ENCODE measurements around the gene SLC6A3.

SLC6A3 gene

DNA sequence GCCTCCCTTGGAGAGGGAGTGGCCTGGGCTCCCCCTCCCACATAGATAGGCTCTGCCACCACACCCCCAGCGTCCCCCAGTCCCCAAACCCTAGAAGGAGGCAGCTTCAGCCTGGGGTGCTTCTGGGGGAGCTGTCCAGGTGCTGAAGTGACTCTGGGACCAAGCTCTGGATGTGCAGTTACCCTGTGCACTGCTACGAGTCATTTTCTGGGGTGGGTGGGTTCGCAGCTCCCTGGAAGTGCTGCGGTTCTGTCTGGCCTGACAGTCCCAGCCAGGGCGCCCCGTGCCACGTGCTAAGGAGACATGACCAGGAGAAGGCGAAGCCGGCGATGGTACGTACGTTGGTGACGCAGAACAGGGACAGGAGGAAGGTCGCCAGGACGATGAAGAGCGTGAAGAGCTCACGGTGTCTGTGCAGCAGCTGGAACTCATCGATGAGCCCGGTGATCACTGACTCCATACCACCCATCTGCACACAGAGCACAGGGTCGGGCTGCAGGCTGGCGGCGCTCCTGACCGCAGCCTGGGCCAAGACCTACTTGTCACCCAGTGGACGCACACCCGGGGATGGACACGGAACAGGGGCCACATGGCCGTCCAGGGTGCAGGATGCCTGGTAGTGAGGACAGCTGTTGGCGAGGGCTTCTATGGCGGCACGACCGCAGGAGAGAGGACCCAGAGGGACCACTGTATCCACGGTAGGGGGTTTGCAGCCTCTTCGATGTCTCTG, 35.7 kb downstream of the SLC6A3 start:
- Histone ChIP-seq H3K9ac (no peak overlapping the region), H3K79me2 (ENCODE audit: insufficient read depth, low read depth) (no peaks in the 10 kb centered on the region), H3K27me3 (ENCODE audit: insufficient read depth, low read depth) (peaks cover 79% of the 10 kb centered on the region), H3K36me3 (ENCODE audit: insufficient read depth) (no peaks in the 10 kb centered on the region), H2AFZ (ENCODE audit: low read depth) (no peak overlapping the region), H3K4me2 (no peak overlapping the region), H4K20me1 (ENCODE audit: insufficient read depth) (no peaks in the 10 kb centered on the region), H3K4me1 (ENCODE audit: low read depth, poor library complexity, severe bottlenecking) (no peaks in the 10 kb centered on the region), H3K4me3 (IDR thresholded peaks at IDR 0.05; ENCODE audit: insufficient read depth, low read depth, low read length) (no peak overlapping the region), H3K27ac (no peak overlapping the region)
- TF ChIP-seq, protein P1, sequence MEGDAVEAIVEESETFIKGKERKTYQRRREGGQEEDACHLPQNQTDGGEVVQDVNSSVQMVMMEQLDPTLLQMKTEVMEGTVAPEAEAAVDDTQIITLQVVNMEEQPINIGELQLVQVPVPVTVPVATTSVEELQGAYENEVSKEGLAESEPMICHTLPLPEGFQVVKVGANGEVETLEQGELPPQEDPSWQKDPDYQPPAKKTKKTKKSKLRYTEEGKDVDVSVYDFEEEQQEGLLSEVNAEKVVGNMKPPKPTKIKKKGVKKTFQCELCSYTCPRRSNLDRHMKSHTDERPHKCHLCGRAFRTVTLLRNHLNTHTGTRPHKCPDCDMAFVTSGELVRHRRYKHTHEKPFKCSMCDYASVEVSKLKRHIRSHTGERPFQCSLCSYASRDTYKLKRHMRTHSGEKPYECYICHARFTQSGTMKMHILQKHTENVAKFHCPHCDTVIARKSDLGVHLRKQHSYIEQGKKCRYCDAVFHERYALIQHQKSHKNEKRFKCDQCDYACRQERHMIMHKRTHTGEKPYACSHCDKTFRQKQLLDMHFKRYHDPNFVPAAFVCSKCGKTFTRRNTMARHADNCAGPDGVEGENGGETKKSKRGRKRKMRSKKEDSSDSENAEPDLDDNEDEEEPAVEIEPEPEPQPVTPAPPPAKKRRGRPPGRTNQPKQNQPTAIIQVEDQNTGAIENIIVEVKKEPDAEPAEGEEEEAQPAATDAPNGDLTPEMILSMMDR (conservative IDR thresholded peaks at IDR 0.05; ENCODE audit: low read depth, low read length) = no peak

DNA sequence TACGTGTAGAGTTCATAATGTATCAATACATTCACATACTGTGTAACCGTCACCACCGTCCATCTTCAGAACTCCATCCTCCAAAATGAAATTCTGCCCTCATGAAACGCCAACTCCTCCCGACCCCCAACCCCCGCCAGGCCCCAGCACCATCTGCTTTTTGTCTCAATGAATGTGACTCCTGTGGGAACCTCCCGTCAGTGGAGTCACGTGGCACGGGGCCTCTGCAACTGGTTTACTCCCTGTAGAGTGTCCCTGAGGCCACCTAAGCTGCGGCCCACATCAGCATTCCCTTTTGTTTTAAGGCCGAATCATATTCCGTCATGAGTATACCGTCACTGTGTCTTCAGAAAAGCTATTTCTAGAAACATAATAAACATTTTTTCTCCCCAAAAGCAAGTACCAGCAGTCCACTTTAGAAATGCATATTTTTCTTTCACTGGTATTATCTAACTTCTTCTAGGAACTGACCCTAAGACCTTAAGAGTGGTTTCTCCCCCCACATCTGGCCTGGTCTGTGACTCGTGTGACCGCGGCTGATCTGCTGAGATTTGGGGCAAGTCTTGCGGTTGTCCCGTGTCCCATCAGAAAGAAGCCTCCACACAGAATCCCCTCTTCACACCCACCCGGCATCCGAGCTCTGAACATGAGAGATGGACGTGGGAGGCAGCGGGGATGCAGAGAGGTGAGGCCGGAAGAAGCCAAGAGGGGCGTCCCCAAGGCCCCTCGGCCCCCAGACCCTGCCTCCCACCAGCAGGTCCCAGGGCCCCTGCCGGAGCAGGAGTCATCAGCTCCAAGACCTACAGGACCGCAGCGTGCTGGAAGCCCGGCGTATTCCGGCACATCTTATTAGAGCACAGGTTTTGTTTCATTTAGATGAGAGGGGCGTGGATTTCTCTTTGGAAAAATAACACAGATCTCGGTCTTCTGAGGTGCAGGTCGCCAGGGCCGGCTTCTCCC, 38.3 kb downstream of the SLC6A3 start:
- Histone ChIP-seq H3K4me1 (ENCODE audit: low read depth, poor library complexity, severe bottlenecking) (no peaks in the 10 kb centered on the region), H3K79me2 (ENCODE audit: insufficient read depth, low read depth) (no peaks in the 10 kb centered on the region), H4K20me1 (ENCODE audit: insufficient read depth) (no peaks in the 10 kb centered on the region), H3K9ac (no peak overlapping the region), H3K4me2 (no peak overlapping the region), H2AFZ (ENCODE audit: low read depth) (no peak overlapping the region), H3K27me3 (ENCODE audit: insufficient read depth, low read depth) (peaks cover 74% of the 10 kb centered on the region), H3K27ac (no peak overlapping the region), H3K36me3 (ENCODE audit: insufficient read depth) (no peaks in the 10 kb centered on the region), H3K4me3 (IDR thresholded peaks at IDR 0.05; ENCODE audit: insufficient read depth, low read depth, low read length) (no peak overlapping the region)
- TF ChIP-seq, protein P1 (conservative IDR thresholded peaks at IDR 0.05; ENCODE audit: low read depth, low read length) = no peak

DNA sequence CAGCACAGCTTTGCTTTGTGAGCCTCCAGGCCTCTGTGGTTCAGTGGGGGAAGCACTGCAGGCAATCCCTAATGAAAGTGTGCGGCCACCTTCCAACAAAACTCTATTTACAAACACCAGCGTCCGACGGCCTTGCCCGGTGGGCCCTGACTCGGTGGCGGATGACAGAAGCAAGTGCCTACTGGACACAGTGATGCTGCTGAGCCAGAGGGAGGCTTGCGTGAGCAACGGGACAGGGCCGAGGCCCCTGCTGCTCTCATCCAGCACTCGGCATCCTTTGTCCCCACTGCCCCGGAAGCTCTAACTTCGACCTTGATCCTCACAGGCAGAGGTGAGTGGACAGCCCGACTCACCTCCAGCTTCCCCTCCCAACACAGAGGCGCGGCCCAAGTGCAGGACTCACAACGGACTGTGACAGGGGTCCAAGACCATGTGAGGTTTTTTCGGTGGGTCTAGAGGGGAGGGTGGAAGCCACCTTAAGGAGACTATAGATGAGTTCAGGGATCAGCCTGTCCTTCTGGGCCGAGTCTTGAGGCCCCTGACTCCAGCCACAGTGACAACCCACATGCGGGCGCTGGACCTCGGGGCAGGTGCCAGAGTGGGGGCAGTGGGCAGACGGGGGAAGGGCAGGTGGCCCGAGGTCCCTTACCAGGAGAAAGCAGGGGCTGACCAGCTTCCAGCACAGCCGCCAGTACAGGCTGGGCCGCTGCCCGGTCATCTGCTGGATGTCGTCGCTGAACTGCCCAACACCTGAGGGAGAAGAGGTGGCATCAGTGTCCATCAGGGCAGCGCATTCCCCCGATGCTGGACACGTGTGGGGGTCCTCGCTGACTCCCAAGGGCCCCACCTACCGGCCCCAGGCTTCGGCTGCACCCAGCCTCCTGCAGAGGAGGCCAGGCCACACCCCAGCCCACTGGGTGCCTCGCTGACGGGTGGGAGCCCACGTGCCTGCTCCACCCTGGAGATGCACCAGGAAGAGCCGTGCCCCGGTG, 39.4 kb downstream of the SLC6A3 start:
- Histone ChIP-seq H3K4me2 (no peak overlapping the region), H3K27ac (no peak overlapping the region), H3K9ac (no peak overlapping the region), H2AFZ (ENCODE audit: low read depth) (no peak overlapping the region), H3K4me1 (ENCODE audit: low read depth, poor library complexity, severe bottlenecking) (no peaks in the 10 kb centered on the region), H3K79me2 (ENCODE audit: insufficient read depth, low read depth) (no peaks in the 10 kb centered on the region), H3K36me3 (ENCODE audit: insufficient read depth) (no peaks in the 10 kb centered on the region), H4K20me1 (ENCODE audit: insufficient read depth) (no peaks in the 10 kb centered on the region), H3K27me3 (ENCODE audit: insufficient read depth, low read depth) (peaks cover 73% of the 10 kb centered on the region), H3K4me3 (IDR thresholded peaks at IDR 0.05; ENCODE audit: insufficient read depth, low read depth, low read length) (no peak overlapping the region)
- TF ChIP-seq, protein P1 (conservative IDR thresholded peaks at IDR 0.05; ENCODE audit: low read depth, low read length) = no peak

DNA sequence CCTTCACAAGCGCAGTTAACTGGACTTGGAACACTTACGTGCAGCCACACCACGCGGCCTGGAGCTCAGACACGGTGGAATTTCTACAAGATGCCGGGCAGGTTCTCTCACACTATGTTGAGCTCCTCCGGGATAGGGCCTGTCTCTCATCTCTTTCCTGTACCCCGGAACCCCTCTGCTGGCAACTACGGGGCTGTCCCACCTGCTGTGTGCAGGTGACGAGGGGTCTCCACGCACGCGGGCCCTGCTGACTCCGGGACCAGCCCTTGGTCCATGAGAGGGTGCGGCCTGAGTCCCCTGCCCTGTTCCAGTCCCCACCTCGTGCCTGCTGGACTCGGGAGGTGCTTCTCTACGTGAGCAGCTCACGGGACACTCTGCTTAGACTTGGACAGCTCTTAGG, 40.1 kb downstream of the SLC6A3 start:
- no peak overlapping the region for H3K4me2 ChIP-seq
- peaks cover 72% of the 10 kb centered on the region for H3K27me3 ChIP-seq (ENCODE audit: insufficient read depth, low read depth)
- TF ChIP-seq, protein P1 (conservative IDR thresholded peaks at IDR 0.05; ENCODE audit: low read depth, low read length) = no peak
- no peak overlapping the region for H3K27ac ChIP-seq
- no peak overlapping the region for H3K4me3 ChIP-seq (IDR thresholded peaks at IDR 0.05; ENCODE audit: insufficient read depth, low read depth, low read length)
- H3K4me1 ChIP-seq (ENCODE audit: low read depth, poor library complexity, severe bottlenecking) = no peaks in the 10 kb centered on the region
- H3K9ac ChIP-seq = no peak overlapping the region
- no peak overlapping the region for H2AFZ ChIP-seq (ENCODE audit: low read depth)
- H3K36me3 ChIP-seq (ENCODE audit: insufficient read depth) = no peaks in the 10 kb centered on the region
- no peaks in the 10 kb centered on the region for H4K20me1 ChIP-seq (ENCODE audit: insufficient read depth)
- no peaks in the 10 kb centered on the region for H3K79me2 ChIP-seq (ENCODE audit: insufficient read depth, low read depth)
